HepG2 (cell line): ENCODE data around the gene TMEM63B. TPM values are rescaled to one million over a fixed set of nuclear protein-coding genes. Genes with fewer than 3 reads are reported as not detected.

Experiments used
- AHR ChIP-seq: IDR thresholded peaks from 2 replicates; pipeline ENCODE4 v1.6.1; 2018; ENCODE audit warnings: missing genetic modification reagents, missing compliant biosample characterization
- CBX1 ChIP-seq: IDR thresholded peaks from one replicate; pipeline ENCODE4 v1.6.1; 2016; ENCODE audit warnings: antibody characterized with exemption, low read depth
- ERF ChIP-seq: IDR thresholded peaks from 2 replicates; pipeline ENCODE4 v1.6.1; 2018; ENCODE audit warnings: missing biosample characterization, missing genetic modification reagents
- GATAD1 ChIP-seq: IDR thresholded peaks from 2 replicates; pipeline ENCODE4 v1.6.1; 2016; ENCODE audit warnings: missing genetic modification reagents, missing compliant biosample characterization
- GLMP ChIP-seq: sonication (generic); formaldehyde crosslinking; IDR thresholded peaks from 2 replicates; pipeline ENCODE4 v1.9.0; 2021; ENCODE audit warnings: missing genetic modification reagents, mild to moderate bottlenecking, borderline replicate concordance
- HDAC1 ChIP-seq: sonication (generic); formaldehyde crosslinking; IDR thresholded peaks from 2 replicates; pipeline ENCODE4 v1.5.1; 2020; ENCODE audit warnings: mild to moderate bottlenecking, missing genetic modification reagents
- HHEX ChIP-seq: IDR thresholded peaks from 2 replicates; pipeline ENCODE4 v1.6.1; 2016; ENCODE audit warnings: control low read depth
- HNF1B ChIP-seq: sonication (generic); formaldehyde crosslinking; IDR thresholded peaks from 2 replicates; pipeline ENCODE4 v1.5.1; 2020; ENCODE audit warnings: mild to moderate bottlenecking, moderate library complexity, missing genetic modification reagents
- PAF1 ChIP-seq: IDR thresholded peaks from 2 replicates; pipeline ENCODE4 v1.6.1; 2016; ENCODE audit warnings: missing genetic modification reagents, missing compliant biosample characterization
- RARA ChIP-seq: IDR thresholded peaks from 2 replicates; pipeline ENCODE4 v1.6.1; 2016; ENCODE audit warnings: missing genetic modification reagents, missing compliant biosample characterization
- RNF2 ChIP-seq: fragments of 450-650 bp; conservative IDR thresholded peaks from 2 replicates; pipeline ENCODE4 v1.6.1; 2016; ENCODE audit warnings: low read depth
- SNAPC4 ChIP-seq: sonication (generic); formaldehyde crosslinking; IDR thresholded peaks from 2 replicates; pipeline ENCODE4 v1.4.0; 2020; ENCODE audit warnings: mild to moderate bottlenecking, missing genetic modification reagents
- ZBTB39 ChIP-seq: sonication (generic); formaldehyde crosslinking; IDR thresholded peaks from 2 replicates; pipeline ENCODE4 v1.5.0; 2020; ENCODE audit warnings: missing genetic modification reagents
- ZGPAT ChIP-seq: IDR thresholded peaks from 2 replicates; pipeline ENCODE4 v1.6.1; 2016; ENCODE audit warnings: mild to moderate bottlenecking
- ZNF337 ChIP-seq: sonication (generic); formaldehyde crosslinking; IDR thresholded peaks from 2 replicates; pipeline ENCODE4 v1.5.1; 2020; ENCODE audit warnings: missing genetic modification reagents, low read depth, mild to moderate bottlenecking, borderline replicate concordance
- ZNF354B ChIP-seq: sonication (generic); formaldehyde crosslinking; IDR thresholded peaks from 2 replicates; pipeline ENCODE4 v1.8.0; 2022; ENCODE audit warnings: mild to moderate bottlenecking, missing genetic modification reagents
- ZNF619 ChIP-seq: sonication (generic); formaldehyde crosslinking; IDR thresholded peaks from 2 replicates; pipeline ENCODE4 v1.4.0; 2020; ENCODE audit warnings: mild to moderate bottlenecking, missing genetic modification reagents
- ZNF747 ChIP-seq: sonication (generic); formaldehyde crosslinking; IDR thresholded peaks from 2 replicates; pipeline ENCODE4 v1.8.1; 2023; ENCODE audit warnings: missing genetic modification reagents, mild to moderate bottlenecking, borderline replicate concordance
- polyA plus RNA-seq, 8 experiments: library from polyadenylated mRNA; depleted of rRNA in 3 of 8; stranded (reverse) in 7 of 8; unstranded in 1 of 8; fragments of >200 nt; fragmentation: Illumina TruSeq in 4 of 8; extraction: Trizol in 4 of 8; gene quantifications; 2 replicates each; pipeline versions ENCODE4 v1.2.1 to v1.2.3, GENCODE V29; 2011 to 2016; ENCODE audit warnings: low read depth in 4 of 8, missing spikeins in 1 of 8, mixed read lengths in 1 of 8; ENCODE audit not compliant: insufficient read depth in 1 of 8
- total RNA-seq, 5 experiments: library from RNA; depleted of rRNA; stranded (reverse); fragments of >200 nt; fragmentation: Illumina TruSeq; extraction: Trizol; gene quantifications; 2 replicates each; pipeline ENCODE4 v1.2.3, GENCODE V29; 2016; ENCODE audit warnings: low read depth in 1 of 5

The TMEM63B gene
- total and polyA plus RNA-seq, 2 of the 13 experiments (the other 11 are each of a cell fraction or from before 2014, with no cell fraction given): 27.4 to 75.8 TPM

- TF ChIP-seq ZGPAT (CRISPR knock-in tag): peak; percentile 40; the same call in 1 of the 2 replicates
- TF ChIP-seq ZNF619 (CRISPR knock-in tag): 0 out of 2 replicates have a peak, but pooled peaks have one; percentile 40
- TF ChIP-seq HDAC1 (CRISPR knock-in tag): peak; percentile 56
- no peak for TF ChIP-seq PAF1 (CRISPR knock-in tag)
- no peak for TF ChIP-seq ZBTB39 (CRISPR knock-in tag)
- peak; percentile 67; the same call in 1 of the 2 replicates for TF ChIP-seq HNF1B (CRISPR knock-in tag)
- 0 out of 2 replicates have a peak, but pooled peaks have one; percentile 21 for TF ChIP-seq HHEX (CRISPR knock-in tag)
- no peak for TF ChIP-seq RNF2
- no peak for TF ChIP-seq GATAD1 (CRISPR knock-in tag)
- TF ChIP-seq SNAPC4 (CRISPR knock-in tag): no peak
- no peak for TF ChIP-seq ZNF747
- peak; percentile 40; the same call in 1 of the 2 replicates for TF ChIP-seq ERF (CRISPR knock-in tag)
- 0 out of 2 replicates have a peak, but pooled peaks have one; percentile 8 for TF ChIP-seq RARA (CRISPR knock-in tag)
- no peak; the same call in 1 of the 2 replicates for TF ChIP-seq GLMP (CRISPR knock-in tag)
- peak; percentile 40 for TF ChIP-seq CBX1
- TF ChIP-seq AHR (CRISPR knock-in tag): peak; percentile 78; the same call in 1 of the 2 replicates
- TF ChIP-seq ZNF354B (CRISPR knock-in tag): 0 out of 2 replicates have a peak, but pooled peaks have one; percentile 74
- TF ChIP-seq ZNF337 (CRISPR knock-in tag): no peak
Measured at GRCh38 chr6:44172731-44173500, 45.6 kb downstream of the TMEM63B start (continued).
